K562 (cell line): Measurements from ENCODE around the gene QRFPR.

Experiments used
- EZH2 ChIP-seq: IDR thresholded peaks from 2 replicates; pipeline ENCODE4 v1.6.1; 2012; ENCODE audit warnings: low read depth, mild to moderate bottlenecking, inconsistent platforms, low read length, borderline replicate concordance
- NFATC3 ChIP-seq: fragments of 450-650 bp; IDR thresholded peaks from 2 replicates; pipeline ENCODE4 v1.6.1; 2017; ENCODE audit warnings: mild to moderate bottlenecking
- POLR2A ChIP-seq: fragments of 450-650 bp; conservative IDR thresholded peaks from 2 replicates; pipeline ENCODE4 v1.6.1; 2016
- POU5F1 ChIP-seq: fragments of 150-350 bp; IDR thresholded peaks from 2 replicates; pipeline ENCODE4 v1.6.1; 2014; ENCODE audit warnings: borderline replicate concordance, low read length, low read depth, mild to moderate bottlenecking; ENCODE audit not compliant: partially characterized antibody
- SMAD3 ChIP-seq: fragments of 450-650 bp; formaldehyde crosslinking; conservative IDR thresholded peaks from 2 replicates; pipeline ENCODE4 v1.4.0; 2020; ENCODE audit warnings: mild to moderate bottlenecking
- SMARCC2 ChIP-seq: fragments of 450-650 bp; IDR thresholded peaks from 2 replicates; pipeline ENCODE4 v1.6.1; 2017; ENCODE audit warnings: antibody characterized with exemption, moderate library complexity, mild to moderate bottlenecking, low read depth
- ZBTB1 ChIP-seq: sonication (generic); formaldehyde crosslinking; IDR thresholded peaks from 2 replicates; pipeline ENCODE4 v1.8.1; 2023; ENCODE audit warnings: missing genetic modification reagents, low read depth, mild to moderate bottlenecking, borderline replicate concordance
- TF ChIP-seq, protein P1 (sequence below), 2 experiments: fragments of 450-650 bp in 1 of 2; sonication (generic) in 1 of 2; formaldehyde crosslinking; conservative IDR thresholded peaks; 2 replicates each; pipeline versions ENCODE4 v1.4.0 to v1.8.1; 2020 to 2022; ENCODE audit warnings: mild to moderate bottlenecking in 1 of 2, missing genetic modification reagents in 1 of 2
- TF ChIP-seq, protein P2 (sequence below): fragments of 200-800 bp; sonication (Bioruptor generic); IDR thresholded peaks from 2 replicates; pipeline ENCODE4 v1.6.1; 2016; ENCODE audit warnings: missing genetic modification characterization, missing compliant biosample characterization
- TF ChIP-seq, protein P3 (sequence below): sonication (generic); formaldehyde crosslinking; IDR thresholded peaks from 2 replicates; pipeline ENCODE4 v1.8.1; 2022; ENCODE audit warnings: missing genetic modification reagents
- TF ChIP-seq, protein P4 (sequence below), 2 experiments: fragments of 450-650 bp; IDR thresholded peaks; 2 replicates each; pipeline ENCODE4 v1.6.1; 2016; ENCODE audit warnings: mild to moderate bottlenecking in 2 of 2, borderline replicate concordance in 1 of 2, low read depth in 1 of 2, moderate library complexity in 1 of 2

DNA sequence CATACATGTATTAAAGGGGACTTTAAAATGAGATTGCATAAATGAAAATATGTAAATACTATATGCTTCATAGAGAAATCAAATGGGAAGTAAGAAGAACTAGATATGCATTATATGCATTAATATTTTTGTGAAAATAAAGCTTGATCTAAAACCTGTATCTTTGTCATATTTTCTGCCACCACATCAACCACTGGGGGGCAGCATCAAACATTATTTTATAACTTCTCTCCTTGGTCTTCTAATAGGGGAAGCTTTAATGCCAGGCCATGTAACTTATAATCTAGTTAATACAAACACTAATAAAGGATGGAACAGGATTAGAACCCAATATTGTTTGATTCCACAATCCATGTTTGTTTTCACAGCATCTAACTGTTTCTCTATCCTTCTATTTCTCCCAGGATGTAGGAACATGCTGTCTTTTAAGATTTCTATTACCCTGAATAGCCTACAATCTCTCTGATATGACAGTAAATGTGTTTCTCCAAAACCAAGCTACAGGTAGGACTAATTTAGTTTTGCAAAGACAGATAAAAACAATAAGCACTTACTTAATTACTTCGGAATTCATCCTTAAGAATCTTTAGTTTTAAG, 10.0 kb downstream of the QRFPR start:
- TF ChIP-seq EZH2: no peak
- TF ChIP-seq ZBTB1 (CRISPR knock-in tag): no peak
- TF ChIP-seq POU5F1: no peak
- TF ChIP-seq, protein P1, sequence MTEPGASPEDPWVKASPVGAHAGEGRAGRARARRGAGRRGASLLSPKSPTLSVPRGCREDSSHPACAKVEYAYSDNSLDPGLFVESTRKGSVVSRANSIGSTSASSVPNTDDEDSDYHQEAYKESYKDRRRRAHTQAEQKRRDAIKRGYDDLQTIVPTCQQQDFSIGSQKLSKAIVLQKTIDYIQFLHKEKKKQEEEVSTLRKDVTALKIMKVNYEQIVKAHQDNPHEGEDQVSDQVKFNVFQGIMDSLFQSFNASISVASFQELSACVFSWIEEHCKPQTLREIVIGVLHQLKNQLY (CRISPR knock-in tag; conservative IDR thresholded peaks at IDR 0.05): no peak
- no peak for TF ChIP-seq NFATC3
- no peak for TF ChIP-seq POLR2A
- TF ChIP-seq, protein P2, sequence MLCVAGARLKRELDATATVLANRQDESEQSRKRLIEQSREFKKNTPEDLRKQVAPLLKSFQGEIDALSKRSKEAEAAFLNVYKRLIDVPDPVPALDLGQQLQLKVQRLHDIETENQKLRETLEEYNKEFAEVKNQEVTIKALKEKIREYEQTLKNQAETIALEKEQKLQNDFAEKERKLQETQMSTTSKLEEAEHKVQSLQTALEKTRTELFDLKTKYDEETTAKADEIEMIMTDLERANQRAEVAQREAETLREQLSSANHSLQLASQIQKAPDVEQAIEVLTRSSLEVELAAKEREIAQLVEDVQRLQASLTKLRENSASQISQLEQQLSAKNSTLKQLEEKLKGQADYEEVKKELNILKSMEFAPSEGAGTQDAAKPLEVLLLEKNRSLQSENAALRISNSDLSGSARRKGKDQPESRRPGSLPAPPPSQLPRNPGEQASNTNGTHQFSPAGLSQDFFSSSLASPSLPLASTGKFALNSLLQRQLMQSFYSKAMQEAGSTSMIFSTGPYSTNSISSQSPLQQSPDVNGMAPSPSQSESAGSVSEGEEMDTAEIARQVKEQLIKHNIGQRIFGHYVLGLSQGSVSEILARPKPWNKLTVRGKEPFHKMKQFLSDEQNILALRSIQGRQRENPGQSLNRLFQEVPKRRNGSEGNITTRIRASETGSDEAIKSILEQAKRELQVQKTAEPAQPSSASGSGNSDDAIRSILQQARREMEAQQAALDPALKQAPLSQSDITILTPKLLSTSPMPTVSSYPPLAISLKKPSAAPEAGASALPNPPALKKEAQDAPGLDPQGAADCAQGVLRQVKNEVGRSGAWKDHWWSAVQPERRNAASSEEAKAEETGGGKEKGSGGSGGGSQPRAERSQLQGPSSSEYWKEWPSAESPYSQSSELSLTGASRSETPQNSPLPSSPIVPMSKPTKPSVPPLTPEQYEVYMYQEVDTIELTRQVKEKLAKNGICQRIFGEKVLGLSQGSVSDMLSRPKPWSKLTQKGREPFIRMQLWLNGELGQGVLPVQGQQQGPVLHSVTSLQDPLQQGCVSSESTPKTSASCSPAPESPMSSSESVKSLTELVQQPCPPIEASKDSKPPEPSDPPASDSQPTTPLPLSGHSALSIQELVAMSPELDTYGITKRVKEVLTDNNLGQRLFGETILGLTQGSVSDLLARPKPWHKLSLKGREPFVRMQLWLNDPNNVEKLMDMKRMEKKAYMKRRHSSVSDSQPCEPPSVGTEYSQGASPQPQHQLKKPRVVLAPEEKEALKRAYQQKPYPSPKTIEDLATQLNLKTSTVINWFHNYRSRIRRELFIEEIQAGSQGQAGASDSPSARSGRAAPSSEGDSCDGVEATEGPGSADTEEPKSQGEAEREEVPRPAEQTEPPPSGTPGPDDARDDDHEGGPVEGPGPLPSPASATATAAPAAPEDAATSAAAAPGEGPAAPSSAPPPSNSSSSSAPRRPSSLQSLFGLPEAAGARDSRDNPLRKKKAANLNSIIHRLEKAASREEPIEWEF (CRISPR knock-in tag): no peak
- TF ChIP-seq, protein P3, sequence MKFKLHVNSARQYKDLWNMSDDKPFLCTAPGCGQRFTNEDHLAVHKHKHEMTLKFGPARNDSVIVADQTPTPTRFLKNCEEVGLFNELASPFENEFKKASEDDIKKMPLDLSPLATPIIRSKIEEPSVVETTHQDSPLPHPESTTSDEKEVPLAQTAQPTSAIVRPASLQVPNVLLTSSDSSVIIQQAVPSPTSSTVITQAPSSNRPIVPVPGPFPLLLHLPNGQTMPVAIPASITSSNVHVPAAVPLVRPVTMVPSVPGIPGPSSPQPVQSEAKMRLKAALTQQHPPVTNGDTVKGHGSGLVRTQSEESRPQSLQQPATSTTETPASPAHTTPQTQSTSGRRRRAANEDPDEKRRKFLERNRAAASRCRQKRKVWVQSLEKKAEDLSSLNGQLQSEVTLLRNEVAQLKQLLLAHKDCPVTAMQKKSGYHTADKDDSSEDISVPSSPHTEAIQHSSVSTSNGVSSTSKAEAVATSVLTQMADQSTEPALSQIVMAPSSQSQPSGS (CRISPR knock-in tag): no peak
- TF ChIP-seq SMARCC2: no peak
- TF ChIP-seq, protein P4, sequence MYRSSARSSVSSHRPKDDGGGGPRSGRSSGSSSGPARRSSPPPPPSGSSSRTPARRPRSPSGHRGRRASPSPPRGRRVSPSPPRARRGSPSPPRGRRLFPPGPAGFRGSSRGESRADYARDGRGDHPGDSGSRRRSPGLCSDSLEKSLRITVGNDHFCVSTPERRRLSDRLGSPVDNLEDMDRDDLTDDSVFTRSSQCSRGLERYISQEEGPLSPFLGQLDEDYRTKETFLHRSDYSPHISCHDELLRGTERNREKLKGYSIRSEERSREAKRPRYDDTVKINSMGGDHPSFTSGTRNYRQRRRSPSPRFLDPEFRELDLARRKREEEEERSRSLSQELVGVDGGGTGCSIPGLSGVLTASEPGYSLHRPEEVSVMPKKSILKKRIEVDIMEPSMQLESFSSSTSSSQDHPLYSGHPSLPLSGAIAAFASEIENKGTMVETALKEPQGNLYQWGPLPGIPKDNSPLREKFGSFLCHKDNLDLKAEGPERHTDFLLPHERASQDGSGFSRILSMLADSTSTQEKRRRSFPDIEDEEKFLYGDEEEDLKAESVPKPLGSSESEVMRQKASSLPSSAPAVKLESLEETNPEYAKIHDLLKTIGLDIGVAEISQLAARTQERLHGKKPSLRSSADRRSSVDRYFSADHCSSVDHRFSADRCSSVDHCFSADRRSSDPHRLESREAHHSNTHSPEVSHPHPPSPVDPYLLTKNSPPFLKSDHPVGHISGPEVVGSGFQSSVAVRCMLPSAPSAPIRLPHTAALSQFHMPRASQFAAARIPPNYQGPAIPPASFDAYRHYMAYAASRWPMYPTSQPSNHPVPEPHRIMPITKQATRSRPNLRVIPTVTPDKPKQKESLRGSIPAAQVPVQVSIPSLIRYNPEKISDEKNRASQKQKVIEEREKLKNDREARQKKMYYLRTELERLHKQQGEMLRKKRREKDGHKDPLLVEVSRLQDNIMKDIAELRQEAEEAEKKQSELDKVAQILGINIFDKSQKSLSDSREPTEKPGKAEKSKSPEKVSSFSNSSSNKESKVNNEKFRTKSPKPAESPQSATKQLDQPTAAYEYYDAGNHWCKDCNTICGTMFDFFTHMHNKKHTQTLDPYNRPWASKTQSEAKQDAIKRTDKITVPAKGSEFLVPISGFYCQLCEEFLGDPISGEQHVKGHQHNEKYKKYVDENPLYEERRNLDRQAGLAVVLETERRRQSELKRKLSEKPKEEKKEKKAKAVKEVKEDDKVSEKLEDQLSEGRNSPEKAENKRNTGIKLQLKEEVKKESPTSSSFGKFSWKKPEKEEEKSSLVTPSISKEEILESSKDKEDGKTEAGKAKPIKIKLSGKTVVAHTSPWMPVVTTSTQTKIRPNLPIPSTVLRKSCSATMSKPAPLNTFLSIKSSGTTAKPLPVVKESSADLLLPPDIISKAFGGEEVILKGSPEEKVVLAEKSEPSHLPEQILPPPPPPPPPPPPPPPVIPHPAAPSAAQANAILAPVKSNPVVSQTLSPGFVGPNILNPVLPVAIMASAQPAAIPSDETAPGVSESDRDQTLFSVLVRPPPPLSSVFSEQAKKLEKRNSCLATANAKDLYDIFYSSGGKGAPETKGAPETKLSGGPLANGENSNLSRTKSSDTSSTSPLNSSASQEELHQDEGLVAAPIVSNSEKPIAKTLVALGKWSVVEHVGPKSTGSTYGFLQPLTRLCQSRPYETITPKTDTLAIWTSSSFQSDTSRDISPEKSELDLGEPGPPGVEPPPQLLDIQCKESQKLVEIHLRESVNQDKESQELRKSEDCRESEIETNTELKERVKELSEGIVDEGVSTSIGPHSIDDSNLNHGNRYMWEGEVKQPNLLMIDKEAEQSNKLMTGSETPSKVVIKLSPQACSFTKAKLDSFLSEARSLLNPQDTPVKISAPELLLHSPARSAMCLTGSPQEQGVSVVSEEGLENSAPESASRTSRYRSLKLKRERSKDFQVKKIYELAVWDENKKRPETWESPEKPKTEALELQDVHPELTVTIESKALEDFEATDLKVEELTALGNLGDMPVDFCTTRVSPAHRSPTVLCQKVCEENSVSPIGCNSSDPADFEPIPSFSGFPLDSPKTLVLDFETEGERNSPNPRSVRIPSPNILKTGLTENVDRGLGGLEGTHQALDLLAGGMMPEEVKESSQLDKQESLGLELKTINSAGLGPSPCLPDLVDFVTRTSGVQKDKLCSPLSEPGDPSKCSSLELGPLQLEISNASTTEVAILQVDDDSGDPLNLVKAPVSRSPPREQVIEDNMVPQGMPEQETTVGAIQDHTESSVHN (IDR thresholded peaks at IDR 0.05; ENCODE audit: borderline replicate concordance in 1 of 2, low read depth in 1 of 2): no peak
- no peak for TF ChIP-seq SMAD3 (CRISPR knock-in tag)
